Progenitor cell of endocrine pancreas (in vitro differentiated cells): ENCODE measurements around the gene IL22RA1. TPM values are rescaled to one million over a fixed set of nuclear protein-coding genes. Genes with fewer than 3 reads are reported as not detected.

Experiments
- DNase-seq: peaks from one replicate; pipeline ENCODE4 v3.0.0; 2021; ENCODE audit warnings: low spot score; ENCODE audit not compliant: unreplicated experiment
- H3K27ac Mint-ChIP-seq: 2 replicates; pipeline ENCODE4 v1.8.0; 2021; ENCODE audit warnings: mild to moderate bottlenecking, moderate library complexity, mixed read lengths
- H3K27me3 Mint-ChIP-seq: 2 replicates; pipeline ENCODE4 v1.8.0; 2021; ENCODE audit warnings: mixed read lengths
- H3K36me3 Mint-ChIP-seq: 2 replicates; pipeline ENCODE4 v1.8.0; 2022; ENCODE audit warnings: mixed read lengths; ENCODE audit not compliant: insufficient read depth
- H3K4me1 Mint-ChIP-seq: 2 replicates; pipeline ENCODE4 v1.8.0; 2021; ENCODE audit warnings: low read depth, mixed read lengths
- H3K4me3 Mint-ChIP-seq: 2 replicates; pipeline ENCODE4 v1.8.0; 2021; ENCODE audit warnings: low read depth, mild to moderate bottlenecking, moderate library complexity, mixed read lengths
- H3K9me3 Mint-ChIP-seq: 2 replicates; pipeline ENCODE4 v1.8.0; 2021; ENCODE audit warnings: low read depth, mixed read lengths
- CTCF ChIP-seq: fragments of 200-600 bp; sonication (generic); IDR thresholded peaks from one replicate; pipeline ENCODE4 v1.5.0; 2021; ENCODE audit warnings: antibody characterized with exemption, mild to moderate bottlenecking; ENCODE audit not compliant: unreplicated experiment
- total RNA-seq: library from RNA; stranded (reverse); gene quantifications from 2 replicates; pipeline ENCODE4 v1.2.1, GENCODE V29; 2021

IL22RA1 gene
- total RNA-seq, 1 donor from 2014 or later, result 0.26 TPM

GRCh38 chr1:24101796-24102586, 40.9 kb downstream of the IL22RA1 start:
- peak overlapping the region; percentile 83 for H3K27ac Mint-ChIP-seq
- TF ChIP-seq CTCF, result no peak
- no peak overlapping the region for H3K4me3 Mint-ChIP-seq
- no peaks in the 10 kb centered on the region for H3K36me3 Mint-ChIP-seq
- no peaks in the 10 kb centered on the region for H3K27me3 Mint-ChIP-seq
- no peaks in the 10 kb centered on the region for H3K9me3 Mint-ChIP-seq
- no peak for DNase-seq
- peaks cover 39% of the 10 kb centered on the region for H3K4me1 Mint-ChIP-seq

GRCh38 chr1:24100945-24101737, 41.8 kb downstream of the IL22RA1 start:
- H3K9me3 Mint-ChIP-seq, result no peaks in the 10 kb centered on the region
- DNase-seq, result no peak
- no peak overlapping the region for H3K4me3 Mint-ChIP-seq
- no peaks in the 10 kb centered on the region for H3K36me3 Mint-ChIP-seq
- peaks cover 40% of the 10 kb centered on the region for H3K4me1 Mint-ChIP-seq
- TF ChIP-seq CTCF, result no peak
- H3K27me3 Mint-ChIP-seq, result no peaks in the 10 kb centered on the region
- H3K27ac Mint-ChIP-seq, result no peak overlapping the region

GRCh38 chr1:24098943-24099638, 43.8 kb downstream of the IL22RA1 start:
- no peak overlapping the region for H3K4me3 Mint-ChIP-seq
- H3K4me1 Mint-ChIP-seq, result peaks cover 36% of the 10 kb centered on the region
- H3K36me3 Mint-ChIP-seq, result no peaks in the 10 kb centered on the region
- no peak for DNase-seq
- H3K27me3 Mint-ChIP-seq, result peaks cover 3% of the 10 kb centered on the region
- no peak for TF ChIP-seq CTCF
- H3K9me3 Mint-ChIP-seq, result no peaks in the 10 kb centered on the region
- H3K27ac Mint-ChIP-seq, result peak overlapping the region; percentile 87

- TF ChIP-seq CTCF, result no peak
- Mint-ChIP-seq H3K27ac (peak overlapping the region; percentile 35), H3K4me1 (peaks cover 27% of the 10 kb centered on the region), H3K36me3 (no peaks in the 10 kb centered on the region), H3K27me3 (peaks cover 3% of the 10 kb centered on the region), H3K9me3 (no peaks in the 10 kb centered on the region), H3K4me3 (no peak overlapping the region)
- DNase-seq, result no peak
These were observed 44.8 kb downstream of the IL22RA1 start for GRCh38 chr1:24098102-24098501.

GRCh38 chr1:24097663-24098062, 45.3 kb downstream of the IL22RA1 start:
- H3K4me3 Mint-ChIP-seq, result no peak overlapping the region
- H3K27ac Mint-ChIP-seq, result peak overlapping the region; percentile 35
- peaks cover 23% of the 10 kb centered on the region for H3K4me1 Mint-ChIP-seq
- peaks cover 3% of the 10 kb centered on the region for H3K27me3 Mint-ChIP-seq
- H3K9me3 Mint-ChIP-seq, result no peaks in the 10 kb centered on the region
- no peaks in the 10 kb centered on the region for H3K36me3 Mint-ChIP-seq
- TF ChIP-seq CTCF, result no peak
- DNase-seq, result no peak
